SU-DHL-6 (cell line): Measurements from ENCODE around the gene TADA1.

Source experiments
- CTCF ChIP-seq: fragments of 200-600 bp; sonication (generic); IDR thresholded peaks from one replicate; pipeline ENCODE4 v1.5.1; 2017; ENCODE audit warnings: antibody characterized with exemption, mild to moderate bottlenecking, low read length, moderate library complexity; ENCODE audit not compliant: insufficient read depth, poor library complexity, severe bottlenecking
- EZH2phosphoT487 ChIP-seq: fragments of 200-600 bp; sonication (generic), shearing (Covaris generic); conservative IDR thresholded peaks from 2 replicates; pipeline ENCODE4 v1.6.1; 2018; ENCODE audit warnings: mild to moderate bottlenecking, antibody characterized with exemption, low read length, moderate library complexity, mixed read lengths

- no peak for TF ChIP-seq CTCF
- no peak for TF ChIP-seq EZH2phosphoT487
These were observed 23.1 kb downstream of the TADA1 start for GRCh38 chr1:166852918-166853317.
